ENCODE measurements around the gene GUK1.

GRCh38 chr1:228176024-228176395 lies 35.9 kb downstream of the GUK1 start:
- TF ChIP-seq POLR2A (IDR thresholded peaks at IDR 0.05): no peak
- TF ChIP-seq, protein P1, sequence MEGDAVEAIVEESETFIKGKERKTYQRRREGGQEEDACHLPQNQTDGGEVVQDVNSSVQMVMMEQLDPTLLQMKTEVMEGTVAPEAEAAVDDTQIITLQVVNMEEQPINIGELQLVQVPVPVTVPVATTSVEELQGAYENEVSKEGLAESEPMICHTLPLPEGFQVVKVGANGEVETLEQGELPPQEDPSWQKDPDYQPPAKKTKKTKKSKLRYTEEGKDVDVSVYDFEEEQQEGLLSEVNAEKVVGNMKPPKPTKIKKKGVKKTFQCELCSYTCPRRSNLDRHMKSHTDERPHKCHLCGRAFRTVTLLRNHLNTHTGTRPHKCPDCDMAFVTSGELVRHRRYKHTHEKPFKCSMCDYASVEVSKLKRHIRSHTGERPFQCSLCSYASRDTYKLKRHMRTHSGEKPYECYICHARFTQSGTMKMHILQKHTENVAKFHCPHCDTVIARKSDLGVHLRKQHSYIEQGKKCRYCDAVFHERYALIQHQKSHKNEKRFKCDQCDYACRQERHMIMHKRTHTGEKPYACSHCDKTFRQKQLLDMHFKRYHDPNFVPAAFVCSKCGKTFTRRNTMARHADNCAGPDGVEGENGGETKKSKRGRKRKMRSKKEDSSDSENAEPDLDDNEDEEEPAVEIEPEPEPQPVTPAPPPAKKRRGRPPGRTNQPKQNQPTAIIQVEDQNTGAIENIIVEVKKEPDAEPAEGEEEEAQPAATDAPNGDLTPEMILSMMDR (IDR thresholded peaks at IDR 0.05): no peak

Measured in Peyer's patch (tissue), 4 donors.